Keratinocyte (primary cell): ENCODE measurements around the gene C5. TPM values are rescaled to one million over a fixed set of nuclear protein-coding genes. Genes with fewer than 3 reads are reported as not detected.

ENCODE experiments used
- DNase-seq: peaks from one replicate; pipeline ENCODE4 v3.0.0-alpha.2; 2011; ENCODE audit warnings: low read depth, missing footprints, low spot score
- FAIRE-seq: peaks from 2 replicates; lab custom pipeline; 2011; peaks lifted over from hg19 to GRCh38; lab: Jason Lieb, UNC
- H2AFZ ChIP-seq: 2 replicates; pipeline ENCODE4 v1.6.0; 2012; ENCODE audit warnings: low read length, control low read depth, inconsistent platforms; ENCODE audit not compliant: control insufficient read depth
- H3K27ac ChIP-seq: 2 replicates; pipeline ENCODE4 v1.5.1; 2011; ENCODE audit warnings: low read length; ENCODE audit not compliant: control insufficient read depth, insufficient read depth
- H3K27me3 ChIP-seq: 3 replicates; pipeline ENCODE4 v1.6.0; 2011; ENCODE audit warnings: low read length; ENCODE audit not compliant: control insufficient read depth, insufficient read depth; ENCODE audit errors: extremely low read depth
- H3K36me3 ChIP-seq, 2 experiments: 2 replicates in 1 of 2; 3 replicates in 1 of 2; pipeline ENCODE4 v1.5.1; 2011; ENCODE audit warnings: low read length in 2 of 2, mild to moderate bottlenecking in 1 of 2; ENCODE audit not compliant: control insufficient read depth in 2 of 2, insufficient read depth in 2 of 2; ENCODE audit errors: extremely low read depth in 1 of 2
- H3K4me1 ChIP-seq: 3 replicates; pipeline ENCODE4 v1.5.1; 2011; ENCODE audit warnings: low read length; ENCODE audit not compliant: control insufficient read depth, insufficient read depth; ENCODE audit errors: extremely low read depth
- H3K4me2 ChIP-seq: 3 replicates; pipeline ENCODE4 v1.6.0; 2011; ENCODE audit warnings: low read depth, low read length; ENCODE audit not compliant: control insufficient read depth, insufficient read depth; ENCODE audit errors: extremely low read depth
- H3K4me3 ChIP-seq, 3 experiments: fragments of 200-600 bp in 1 of 3; sonication (generic) in 1 of 3; 2 replicates in 2 of 3; 3 replicates in 1 of 3; pipeline ENCODE4 v1.5.1; 2011 to 2016; ENCODE audit warnings: low read length in 3 of 3, mild to moderate bottlenecking in 3 of 3, control low read depth in 2 of 3, inconsistent platforms in 1 of 3, low read depth in 1 of 3, mixed read lengths in 1 of 3, mixed run types in 1 of 3, moderate library complexity in 1 of 3; ENCODE audit not compliant: control insufficient read depth in 2 of 3, insufficient read depth in 2 of 3; ENCODE audit errors: extremely low read depth in 1 of 3
- H3K79me2 ChIP-seq: 2 replicates; pipeline ENCODE4 v1.6.0; 2012; ENCODE audit warnings: low read length; ENCODE audit not compliant: control insufficient read depth, insufficient read depth
- H3K9ac ChIP-seq: 3 replicates; pipeline ENCODE4 v1.6.0; 2011; ENCODE audit warnings: low read length; ENCODE audit not compliant: control insufficient read depth, insufficient read depth; ENCODE audit errors: extremely low read depth
- H3K9me1 ChIP-seq: 3 replicates; pipeline ENCODE4 v1.6.0; 2011; ENCODE audit warnings: low read length; ENCODE audit not compliant: control insufficient read depth, insufficient read depth; ENCODE audit errors: extremely low read depth
- H3K9me3 ChIP-seq: 2 replicates; pipeline ENCODE4 v1.5.1; 2012; ENCODE audit warnings: low read depth, low read length; ENCODE audit not compliant: control insufficient read depth
- H4K20me1 ChIP-seq: 3 replicates; pipeline ENCODE4 v1.6.0; 2011; ENCODE audit warnings: low read length; ENCODE audit not compliant: control insufficient read depth, insufficient read depth; ENCODE audit errors: extremely low read depth
- EZH2 ChIP-seq: IDR thresholded peaks from one replicate; pipeline ENCODE4 v1.6.1; 2012; ENCODE audit warnings: inconsistent platforms, mild to moderate bottlenecking, low read length, moderate library complexity
- dilution Hi-C: fragments of 300-500 bp; cut with MboI; formaldehyde crosslinking; loops from one replicate; pipeline ENCODE4 v1.7.0; 2020; ENCODE audit warnings: low sequenced_read_pairs; ENCODE audit not compliant: extremely low pct_ligation_motif_present
- polyA plus RNA-seq, 5 experiments: library from polyadenylated mRNA; depleted of rRNA in 3 of 5; stranded (reverse) in 3 of 5; stranded (forward) in 1 of 5; unstranded in 1 of 5; fragments of >200 nt; gene quantifications; 1 replicate in 1 of 5; 2 replicates in 3 of 5; 3 replicates in 1 of 5; pipeline versions ENCODE4 v1.2.1 to v1.2.3, GENCODE V29; 2011 to 2012; ENCODE audit warnings: missing spikeins in 2 of 5, low read depth in 1 of 5, low replicate concordance in 1 of 5
- TF ChIP-seq, protein P1 (sequence below), 3 experiments: IDR thresholded peaks in 1 of 3; conservative IDR thresholded peaks in 1 of 3; optimal IDR thresholded peaks in 1 of 3; 2 replicates in 2 of 3; 3 replicates in 1 of 3; pipeline versions ENCODE3 to v1.5.1; 2011; ENCODE audit warnings: low read length in 3 of 3, mild to moderate bottlenecking in 3 of 3, moderate library complexity in 2 of 3, control low read depth in 1 of 3, inconsistent platforms in 1 of 3; ENCODE audit not compliant: insufficient read depth in 2 of 3; ENCODE audit errors: extremely low read depth in 1 of 3

Gene C5
- polyA plus RNA-seq, 1 donor (not counting 4 experiments of a cell fraction or from before 2014, with no cell fraction given) = 0.76 TPM

DNA sequence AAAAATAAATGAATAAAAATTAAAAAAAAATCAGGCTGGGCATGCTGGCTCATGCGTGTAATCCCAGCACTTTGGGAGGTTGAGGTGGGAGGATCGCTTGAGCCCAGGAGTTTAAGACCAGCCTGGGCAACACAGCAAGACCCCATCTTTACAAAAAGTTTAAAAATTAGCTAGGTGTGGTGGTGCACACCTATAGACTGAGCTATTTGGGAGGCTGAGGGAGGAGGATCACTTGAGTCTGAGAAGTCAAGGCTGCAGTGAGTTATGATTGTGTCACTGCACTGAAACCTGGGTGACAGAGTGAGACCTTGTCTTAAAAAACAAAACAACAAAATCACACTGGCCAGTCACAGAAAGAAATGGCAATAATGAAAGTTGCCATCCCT is 21.3 kb upstream of the C5 start:
- Histone ChIP-seq H3K4me1 (peaks cover 14% of the 10 kb centered on the region), H3K9ac (no peak overlapping the region), H3K36me3 (no peaks in the 10 kb centered on the region), H3K4me3 (no peak overlapping the region), H4K20me1 (no peaks in the 10 kb centered on the region), H3K27ac (no peak overlapping the region), H3K4me2 (no peak overlapping the region), H3K27me3 (no peaks in the 10 kb centered on the region), H2AFZ (no peak overlapping the region), H3K9me1 (no peaks in the 10 kb centered on the region), H3K9me3 (no peaks in the 10 kb centered on the region), H3K79me2 (no peaks in the 10 kb centered on the region)
- FAIRE-seq (no peak), DNase-seq (no peak)
- dilution Hi-C loops = no loop called here
- TF ChIP-seq, protein P1, sequence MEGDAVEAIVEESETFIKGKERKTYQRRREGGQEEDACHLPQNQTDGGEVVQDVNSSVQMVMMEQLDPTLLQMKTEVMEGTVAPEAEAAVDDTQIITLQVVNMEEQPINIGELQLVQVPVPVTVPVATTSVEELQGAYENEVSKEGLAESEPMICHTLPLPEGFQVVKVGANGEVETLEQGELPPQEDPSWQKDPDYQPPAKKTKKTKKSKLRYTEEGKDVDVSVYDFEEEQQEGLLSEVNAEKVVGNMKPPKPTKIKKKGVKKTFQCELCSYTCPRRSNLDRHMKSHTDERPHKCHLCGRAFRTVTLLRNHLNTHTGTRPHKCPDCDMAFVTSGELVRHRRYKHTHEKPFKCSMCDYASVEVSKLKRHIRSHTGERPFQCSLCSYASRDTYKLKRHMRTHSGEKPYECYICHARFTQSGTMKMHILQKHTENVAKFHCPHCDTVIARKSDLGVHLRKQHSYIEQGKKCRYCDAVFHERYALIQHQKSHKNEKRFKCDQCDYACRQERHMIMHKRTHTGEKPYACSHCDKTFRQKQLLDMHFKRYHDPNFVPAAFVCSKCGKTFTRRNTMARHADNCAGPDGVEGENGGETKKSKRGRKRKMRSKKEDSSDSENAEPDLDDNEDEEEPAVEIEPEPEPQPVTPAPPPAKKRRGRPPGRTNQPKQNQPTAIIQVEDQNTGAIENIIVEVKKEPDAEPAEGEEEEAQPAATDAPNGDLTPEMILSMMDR (optimal IDR thresholded peaks at IDR 0.05 in 1 of 3, IDR thresholded peaks at IDR 0.05 in 1 of 3, conservative IDR thresholded peaks at IDR 0.05 in 1 of 3; ENCODE audit: extremely low read depth in 1 of 3, insufficient read depth in 2 of 3, low read length in 3 of 3) = no peak
- TF ChIP-seq EZH2 = no peak

DNA sequence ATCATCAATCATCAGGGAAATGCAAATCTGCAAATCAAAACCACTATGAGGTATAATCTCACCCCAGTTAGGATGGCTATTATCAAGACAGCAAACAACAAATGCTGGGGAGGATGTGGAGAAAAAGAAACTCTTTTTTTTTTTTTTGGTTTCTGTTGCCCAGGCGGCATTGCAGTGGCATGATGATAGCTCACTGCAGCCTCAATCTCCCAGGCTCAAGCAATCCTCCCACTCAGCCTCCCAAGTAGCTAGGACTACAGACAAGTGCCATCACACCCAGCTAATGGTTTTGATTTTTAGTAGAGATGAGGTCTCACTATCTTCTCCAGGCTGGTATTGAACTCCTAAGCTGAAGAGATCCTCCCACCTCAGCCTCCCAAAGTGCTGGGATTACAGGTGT is 19.3 kb upstream of the C5 start:
- DNase-seq (no peak), FAIRE-seq (no peak)
- Histone ChIP-seq H3K9me1 (no peaks in the 10 kb centered on the region), H3K4me2 (no peak overlapping the region), H3K27ac (no peak overlapping the region), H2AFZ (no peak overlapping the region), H4K20me1 (no peaks in the 10 kb centered on the region), H3K9me3 (no peaks in the 10 kb centered on the region), H3K4me1 (peaks cover 14% of the 10 kb centered on the region), H3K36me3 (no peaks in the 10 kb centered on the region), H3K79me2 (no peaks in the 10 kb centered on the region), H3K9ac (no peak overlapping the region), H3K4me3 (no peak overlapping the region), H3K27me3 (no peaks in the 10 kb centered on the region)
- dilution Hi-C loops = no loop called here
- TF ChIP-seq, protein P1 (optimal IDR thresholded peaks at IDR 0.05 in 1 of 3, IDR thresholded peaks at IDR 0.05 in 1 of 3, conservative IDR thresholded peaks at IDR 0.05 in 1 of 3; ENCODE audit: extremely low read depth in 1 of 3, insufficient read depth in 2 of 3, low read length in 3 of 3) = no peak
- TF ChIP-seq EZH2 = no peak
